SK-N-SH (cell line): ENCODE measurements around the gene PCSK6. TPM values are rescaled to one million over a fixed set of nuclear protein-coding genes. Genes with fewer than 3 reads are reported as not detected.

ENCODE experiments used
- CTCF ChIA-PET: fragments of 300-600, 350-600 bp; formaldehyde crosslinking; extraction: SDS; loops from one replicate; lab custom pipeline; 2021; lab: Yijun Ruan, JAX
- POLR2A ChIA-PET: fragments of 350-600 bp; sonication (Branson Sonifier 250); formaldehyde crosslinking; extraction: SDS; loops from one replicate; lab custom pipeline; 2020; ENCODE audit warnings: antibody characterized with exemption, inconsistent platforms; lab: Yijun Ruan, JAX
- DNase-seq: peaks from one replicate; pipeline ENCODE4 v3.0.0; 2012
- H2AFZ ChIP-seq: fragments of 200-600 bp; sonication (generic); 2 replicates; pipeline ENCODE4 v1.8.1; 2016; ENCODE audit warnings: antibody characterized with exemption, mild to moderate bottlenecking, low read depth
- H3F3A ChIP-seq: fragments of 200-600 bp; sonication (generic); replicated peaks from 2 replicates; pipeline ENCODE3; 2016; ENCODE audit warnings: antibody characterized with exemption, mild to moderate bottlenecking; ENCODE audit not compliant: insufficient read depth
- H3K27ac ChIP-seq, 2 experiments: fragments of 200-500 bp in 1 of 2; fragments of 200-600 bp in 1 of 2; sonication (Bioruptor generic) in 1 of 2; sonication (generic), shearing (Covaris generic) in 1 of 2; 2 replicates each; pipeline versions ENCODE4 v1.5.1 to v1.6.1; 2014 to 2016; ENCODE audit warnings: low read depth in 2 of 2, inconsistent platforms in 1 of 2, low read length in 1 of 2, mild to moderate bottlenecking in 1 of 2, mixed read lengths in 1 of 2
- H3K27me3 ChIP-seq: fragments of 200-600 bp; sonication (generic), shearing (Covaris generic); 2 replicates; pipeline ENCODE4 v1.6.1; 2016; ENCODE audit warnings: mixed run types; ENCODE audit not compliant: insufficient read depth
- H3K36me3 ChIP-seq, 2 experiments: fragments of 200-500 bp in 1 of 2; fragments of 200-600 bp in 1 of 2; sonication (Bioruptor generic) in 1 of 2; sonication (generic) in 1 of 2; replicated peaks in 1 of 2; 2 replicates each; pipeline versions ENCODE3 to v1.5.1; 2014 to 2016; ENCODE audit warnings: low read length in 1 of 2, mild to moderate bottlenecking in 1 of 2; ENCODE audit not compliant: insufficient read depth in 2 of 2, control insufficient read depth in 1 of 2
- H3K4me1 ChIP-seq, 2 experiments: fragments of 200-500 bp in 1 of 2; fragments of 200-600 bp in 1 of 2; sonication (Bioruptor generic) in 1 of 2; sonication (generic), shearing (Covaris generic) in 1 of 2; 2 replicates each; pipeline versions ENCODE4 v1.5.1 to v1.6.1; 2014 to 2016; ENCODE audit warnings: low read depth in 1 of 2, low read length in 1 of 2, mixed run types in 1 of 2; ENCODE audit not compliant: insufficient read depth in 2 of 2, control insufficient read depth in 1 of 2
- H3K4me2 ChIP-seq: fragments of 200-600 bp; sonication (generic), shearing (Covaris generic); 2 replicates; pipeline ENCODE4 v1.6.1; 2017; ENCODE audit warnings: mixed run types
- H3K4me3 ChIP-seq, 2 experiments: fragments of 200-500 bp in 1 of 2; fragments of 200-600 bp in 1 of 2; sonication (Bioruptor generic) in 1 of 2; sonication (generic), shearing (Covaris generic) in 1 of 2; 2 replicates each; pipeline versions ENCODE4 v1.5.1 to v1.8.1; 2014 to 2016; ENCODE audit warnings: low read depth in 2 of 2, inconsistent platforms in 1 of 2, low read length in 1 of 2, mild to moderate bottlenecking in 1 of 2, mixed read lengths in 1 of 2, moderate library complexity in 1 of 2
- H3K79me2 ChIP-seq: fragments of 200-600 bp; sonication (generic); 2 replicates; pipeline ENCODE4 v1.8.1; 2017; ENCODE audit warnings: mild to moderate bottlenecking; ENCODE audit not compliant: insufficient read depth
- H3K9ac ChIP-seq: fragments of 200-600 bp; sonication (generic); 2 replicates; pipeline ENCODE4 v1.6.1; 2017; ENCODE audit warnings: mixed run types
- H3K9me2 ChIP-seq: fragments of 200-600 bp; sonication (generic); 2 replicates; pipeline ENCODE4 v1.6.1; 2017; ENCODE audit warnings: mixed run types
- H3K9me3 ChIP-seq: fragments of 200-600 bp; sonication (generic); 2 replicates; pipeline ENCODE4 v1.6.1; 2017; ENCODE audit warnings: mixed run types, mild to moderate bottlenecking, moderate library complexity
- H4K20me1 ChIP-seq: fragments of 200-600 bp; sonication (generic); 2 replicates; pipeline ENCODE4 v1.6.1; 2017; ENCODE audit warnings: mild to moderate bottlenecking, mixed run types; ENCODE audit not compliant: insufficient read depth
- CTCF ChIP-seq: fragments of 200-600 bp; sonication (generic); IDR thresholded peaks from 2 replicates; pipeline ENCODE4 v1.6.1; 2017; ENCODE audit warnings: antibody characterized with exemption, mild to moderate bottlenecking, moderate library complexity
- EP300 ChIP-seq, 2 experiments: IDR thresholded peaks; 2 replicates each; pipeline versions ENCODE4 v1.4.0 to v1.6.1; 2012; ENCODE audit warnings: borderline replicate concordance in 1 of 2, low read depth in 1 of 2, low read length in 1 of 2
- FOXM1 ChIP-seq: IDR thresholded peaks from 2 replicates; pipeline ENCODE4 v1.4.0; 2012; ENCODE audit warnings: low read depth, mild to moderate bottlenecking
- NRF1 ChIP-seq: IDR thresholded peaks from 2 replicates; pipeline ENCODE4 v1.6.1; 2012; ENCODE audit warnings: low read depth, mild to moderate bottlenecking, low read length
- RAD21 ChIP-seq: IDR thresholded peaks from 2 replicates; pipeline ENCODE4 v1.6.1; 2012; ENCODE audit warnings: mild to moderate bottlenecking, low read length
- TAF1 ChIP-seq: IDR thresholded peaks from 2 replicates; pipeline ENCODE4 v1.6.1; 2012; ENCODE audit warnings: low read depth, mild to moderate bottlenecking, low read length, moderate library complexity, borderline replicate concordance
- TCF12 ChIP-seq: IDR thresholded peaks from 2 replicates; pipeline ENCODE4 v1.4.0; 2012
- WGBS: methylation state at CpG from one replicate; pipeline ENCODE4 v1.1.6; 2017; ENCODE audit warnings: low lambda C conversion rate; 5-methylcytosine and 5-hydroxymethylcytosine counted together
- polyA plus RNA-seq, 3 experiments: library from polyadenylated mRNA; depleted of rRNA; stranded (reverse); fragments of >200 nt; gene quantifications; 2 replicates each; pipeline ENCODE4 v1.2.3, GENCODE V29; 2012
- TF ChIP-seq, protein P1 (sequence below): IDR thresholded peaks from 2 replicates; pipeline ENCODE4 v1.6.1; 2012; ENCODE audit warnings: mild to moderate bottlenecking, low read depth, low read length, moderate library complexity

The PCSK6 gene
- polyA plus RNA-seq, 1 of the 3 experiments (the other 2 are of a cell fraction): 0.03 TPM

GRCh38 chr15:101307048-101307896 is 182.2 kb downstream of the PCSK6 start (continued):
- TF ChIP-seq, protein P1, sequence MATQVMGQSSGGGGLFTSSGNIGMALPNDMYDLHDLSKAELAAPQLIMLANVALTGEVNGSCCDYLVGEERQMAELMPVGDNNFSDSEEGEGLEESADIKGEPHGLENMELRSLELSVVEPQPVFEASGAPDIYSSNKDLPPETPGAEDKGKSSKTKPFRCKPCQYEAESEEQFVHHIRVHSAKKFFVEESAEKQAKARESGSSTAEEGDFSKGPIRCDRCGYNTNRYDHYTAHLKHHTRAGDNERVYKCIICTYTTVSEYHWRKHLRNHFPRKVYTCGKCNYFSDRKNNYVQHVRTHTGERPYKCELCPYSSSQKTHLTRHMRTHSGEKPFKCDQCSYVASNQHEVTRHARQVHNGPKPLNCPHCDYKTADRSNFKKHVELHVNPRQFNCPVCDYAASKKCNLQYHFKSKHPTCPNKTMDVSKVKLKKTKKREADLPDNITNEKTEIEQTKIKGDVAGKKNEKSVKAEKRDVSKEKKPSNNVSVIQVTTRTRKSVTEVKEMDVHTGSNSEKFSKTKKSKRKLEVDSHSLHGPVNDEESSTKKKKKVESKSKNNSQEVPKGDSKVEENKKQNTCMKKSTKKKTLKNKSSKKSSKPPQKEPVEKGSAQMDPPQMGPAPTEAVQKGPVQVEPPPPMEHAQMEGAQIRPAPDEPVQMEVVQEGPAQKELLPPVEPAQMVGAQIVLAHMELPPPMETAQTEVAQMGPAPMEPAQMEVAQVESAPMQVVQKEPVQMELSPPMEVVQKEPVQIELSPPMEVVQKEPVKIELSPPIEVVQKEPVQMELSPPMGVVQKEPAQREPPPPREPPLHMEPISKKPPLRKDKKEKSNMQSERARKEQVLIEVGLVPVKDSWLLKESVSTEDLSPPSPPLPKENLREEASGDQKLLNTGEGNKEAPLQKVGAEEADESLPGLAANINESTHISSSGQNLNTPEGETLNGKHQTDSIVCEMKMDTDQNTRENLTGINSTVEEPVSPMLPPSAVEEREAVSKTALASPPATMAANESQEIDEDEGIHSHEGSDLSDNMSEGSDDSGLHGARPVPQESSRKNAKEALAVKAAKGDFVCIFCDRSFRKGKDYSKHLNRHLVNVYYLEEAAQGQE: no peak
- TF ChIP-seq EP300 (IDR thresholded peaks at IDR 0.05; ENCODE audit: borderline replicate concordance in 1 of 2, low read depth in 1 of 2, low read length in 1 of 2) (no peak), NRF1 (no peak), CTCF (no peak), FOXM1 (no peak), TAF1 (no peak), TCF12 (no peak)

DNA sequence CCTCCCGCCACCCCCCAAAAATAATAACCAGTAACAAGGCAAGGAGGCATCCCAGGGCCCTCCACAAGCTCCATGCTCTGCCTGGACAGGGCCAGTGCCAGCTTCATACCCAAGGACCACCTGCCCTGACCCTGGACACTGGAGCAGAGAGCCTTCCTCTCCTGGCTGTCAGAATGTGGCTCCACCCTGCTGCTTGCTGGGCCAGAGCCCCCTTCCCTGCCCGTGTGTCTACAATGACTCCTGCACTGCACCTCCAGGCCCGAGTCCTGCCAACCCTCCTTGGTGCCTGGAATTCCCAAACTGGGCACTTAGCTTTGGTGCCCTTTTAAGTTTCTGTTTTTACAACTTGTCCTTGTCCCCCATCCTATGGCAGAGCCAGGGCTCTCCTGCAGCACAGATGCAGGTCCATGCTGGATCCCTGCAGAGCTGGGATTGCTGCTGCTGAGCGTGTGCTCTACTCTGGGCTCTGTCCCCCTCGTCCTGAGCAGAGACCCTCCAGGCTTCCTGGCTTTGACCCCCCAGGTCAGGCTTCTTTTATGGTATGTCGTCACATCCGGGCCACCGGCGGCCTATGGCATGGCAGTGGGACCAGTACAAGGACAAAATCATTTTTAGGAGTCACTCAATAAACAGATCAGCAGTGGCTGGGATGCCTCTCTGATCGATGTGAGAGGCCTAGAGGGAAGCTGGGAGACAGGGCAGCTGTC is 183.0 kb downstream of the PCSK6 start:
- H3K79me2 ChIP-seq: no peaks in the 10 kb centered on the region
- H4K20me1 ChIP-seq: no peaks in the 10 kb centered on the region
- peak; percentile 6 for DNase-seq
- POLR2A ChIA-PET: no interaction called here
- no peak overlapping the region for H3K4me2 ChIP-seq
- no peaks in the 10 kb centered on the region for H3K9me2 ChIP-seq
- H3K36me3 ChIP-seq: no peaks in the 10 kb centered on the region
- H3K4me1 ChIP-seq: no peaks in the 10 kb centered on the region; a peak in 1 of 4 replicates
- H2AFZ ChIP-seq: no peak overlapping the region
- 60% methylated on average over 7 of the region's 10 CpGs for whole genome bisulfite sequencing
- no peaks in the 10 kb centered on the region for H3K9me3 ChIP-seq
- H3K4me3 ChIP-seq: no peak overlapping the region
- no peaks in the 10 kb centered on the region for H3F3A ChIP-seq
- no peaks in the 10 kb centered on the region for H3K27me3 ChIP-seq
- no peak overlapping the region for H3K9ac ChIP-seq
- H3K27ac ChIP-seq: no peak overlapping the region
- TF ChIP-seq EP300 (IDR thresholded peaks at IDR 0.05; ENCODE audit: borderline replicate concordance in 1 of 2, low read depth in 1 of 2, low read length in 1 of 2): no peak
- TF ChIP-seq RAD21: no peak
- TF ChIP-seq, all 33 proteins: peak for 0
- CTCF ChIA-PET: interaction anchor here (1.2 to 10.4 kb wide), 2 partner anchors 252 to 335 kb away, joined by 3 to 125 read pairs; no protein-coding TSS in a partner anchor
